Nephron (organoid): ENCODE results near the gene KIF26B.
"Not testable (repeated sequence)": the region's sequence is repeated elsewhere in the genome, so short reads cannot be mapped to it uniquely, and the experiment has no call there.

Experiments
- H3K27ac Mint-ChIP-seq, 3 experiments: 2 replicates each; pipeline ENCODE4 v1.8.0; 2020; ENCODE audit warnings: mixed read lengths in 3 of 3, mild to moderate bottlenecking in 2 of 3, moderate library complexity in 1 of 3
- H3K27me3 Mint-ChIP-seq: 2 replicates; pipeline ENCODE4 v1.8.0; 2021; ENCODE audit warnings: low read depth, mild to moderate bottlenecking, moderate library complexity, mixed read lengths
- H3K36me3 Mint-ChIP-seq: 2 replicates; pipeline ENCODE4 v1.8.0; 2020; ENCODE audit warnings: low read depth, mixed read lengths
- H3K4me1 Mint-ChIP-seq: 2 replicates; pipeline ENCODE4 v1.8.0; 2020; ENCODE audit warnings: mixed read lengths
- H3K4me3 Mint-ChIP-seq, 3 experiments: 2 replicates each; pipeline ENCODE4 v1.8.0; 2020; ENCODE audit warnings: mild to moderate bottlenecking in 3 of 3, mixed read lengths in 3 of 3, moderate library complexity in 2 of 3
- H3K9me3 Mint-ChIP-seq: 2 replicates; pipeline ENCODE4 v1.8.0; 2020; ENCODE audit warnings: mixed read lengths
- CTCF ChIP-seq, 3 experiments: fragments of 200-600 bp; sonication (generic); IDR thresholded peaks; one replicate each; pipeline ENCODE4 v1.5.0; 2021; ENCODE audit warnings: antibody characterized with exemption in 3 of 3; ENCODE audit not compliant: unreplicated experiment in 3 of 3

KIF26B gene

GRCh38 chr1:245313576-245313975 lies 158.8 kb downstream of the KIF26B start:
- no peak overlapping the region for H3K27ac Mint-ChIP-seq
- peaks cover 3% of the 10 kb centered on the region for H3K36me3 Mint-ChIP-seq
- TF ChIP-seq CTCF (IDR thresholded peaks at IDR 0.05; ENCODE audit: unreplicated experiment in 3 of 3), result no peak
- peaks cover 45% of the 10 kb centered on the region for H3K4me1 Mint-ChIP-seq
- no peaks in the 10 kb centered on the region for H3K9me3 Mint-ChIP-seq
- peaks cover 34% of the 10 kb centered on the region for H3K27me3 Mint-ChIP-seq
- H3K4me3 Mint-ChIP-seq, result no peak overlapping the region

GRCh38 chr1:245316784-245317183 lies 162.0 kb downstream of the KIF26B start:
- Mint-ChIP-seq H3K36me3 (peaks cover 3% of the 10 kb centered on the region), H3K4me1 (peaks cover 50% of the 10 kb centered on the region), H3K9me3 (no peaks in the 10 kb centered on the region), H3K27ac (peak overlapping the region; percentile 81 to 86 (median 83)), H3K27me3 (peaks cover 28% of the 10 kb centered on the region), H3K4me3 (peak overlapping the region in 1 of 3 experiments; percentile 37)
- no peak for TF ChIP-seq CTCF (IDR thresholded peaks at IDR 0.05; ENCODE audit: unreplicated experiment in 3 of 3)

GRCh38 chr1:245317217-245317616 lies 162.4 kb downstream of the KIF26B start:
- peaks cover 50% of the 10 kb centered on the region for H3K4me1 Mint-ChIP-seq
- no peak for TF ChIP-seq CTCF (IDR thresholded peaks at IDR 0.05; ENCODE audit: unreplicated experiment in 3 of 3)
- H3K9me3 Mint-ChIP-seq, result no peaks in the 10 kb centered on the region
- peaks cover 3% of the 10 kb centered on the region for H3K36me3 Mint-ChIP-seq
- H3K4me3 Mint-ChIP-seq, result peak overlapping the region in 1 of 3 experiments; percentile 37
- peak overlapping the region; percentile 81 to 86 (median 83) for H3K27ac Mint-ChIP-seq
- H3K27me3 Mint-ChIP-seq, result peaks cover 28% of the 10 kb centered on the region

GRCh38 chr1:245319094-245319493 lies 164.3 kb downstream of the KIF26B start:
- H3K9me3 Mint-ChIP-seq, result no peaks in the 10 kb centered on the region
- no peaks in the 10 kb centered on the region for H3K36me3 Mint-ChIP-seq
- H3K4me3 Mint-ChIP-seq, result no peak overlapping the region
- no peak for TF ChIP-seq CTCF (IDR thresholded peaks at IDR 0.05; ENCODE audit: unreplicated experiment in 3 of 3)
- H3K27ac Mint-ChIP-seq, result peak overlapping the region; percentile 69 to 86 (median 83)
- H3K27me3 Mint-ChIP-seq, result peaks cover 17% of the 10 kb centered on the region
- H3K4me1 Mint-ChIP-seq, result peaks cover 40% of the 10 kb centered on the region

- H3K4me1 Mint-ChIP-seq, result peaks cover 35% of the 10 kb centered on the region
- H3K27ac Mint-ChIP-seq, result no peak overlapping the region
- no peak for TF ChIP-seq CTCF (IDR thresholded peaks at IDR 0.05; ENCODE audit: unreplicated experiment in 3 of 3)
- no peak overlapping the region for H3K4me3 Mint-ChIP-seq
- H3K36me3 Mint-ChIP-seq, result no peaks in the 10 kb centered on the region
- peaks cover 15% of the 10 kb centered on the region for H3K27me3 Mint-ChIP-seq
- H3K9me3 Mint-ChIP-seq, result no peaks in the 10 kb centered on the region
Measured at GRCh38 chr1:245322673-245323072, 167.9 kb downstream of the KIF26B start.

GRCh38 chr1:245323765-245324164 lies 169.0 kb downstream of the KIF26B start:
- Mint-ChIP-seq H3K4me1 (peaks cover 24% of the 10 kb centered on the region), H3K27me3 (peaks cover 14% of the 10 kb centered on the region)
- H3K27ac Mint-ChIP-seq, H3K36me3 Mint-ChIP-seq, H3K9me3 Mint-ChIP-seq, H3K4me3 Mint-ChIP-seq: not testable (repeated sequence)
